NCI-H524 treated with DMSO at 0.1 percent for 48 hours (cell line): ENCODE measurements around the gene SEMA5A.

Experiments used
- DNase-seq: peaks from one replicate; lab custom pipeline; 2025; lab: John Stamatoyannopoulos, UW

The SEMA5A gene

GRCh38 chr5:9166202-9167112 is 379.4 kb downstream of the SEMA5A start:
- DNase-seq = no peak

GRCh38 chr5:9165546-9165945 is 380.3 kb downstream of the SEMA5A start:
- DNase-seq = no peak

GRCh38 chr5:9160747-9161146 is 385.1 kb downstream of the SEMA5A start:
- DNase-seq = no peak

GRCh38 chr5:9157811-9158210 is 388.1 kb downstream of the SEMA5A start:
- no peak for DNase-seq

GRCh38 chr5:9157020-9157419 is 388.9 kb downstream of the SEMA5A start:
- no peak for DNase-seq

- peak; percentile 7 for DNase-seq
These were observed 389.6 kb downstream of the SEMA5A start for GRCh38 chr5:9156282-9156681.

GRCh38 chr5:9151684-9152427 is 394.0 kb downstream of the SEMA5A start:
- no peak for DNase-seq

- no peak for DNase-seq
These were observed 395.9 kb downstream of the SEMA5A start for GRCh38 chr5:9149988-9150387.

- DNase-seq = no peak
These were observed 397.6 kb downstream of the SEMA5A start for GRCh38 chr5:9148242-9148641.

- DNase-seq = no peak
These were observed 405.2 kb downstream of the SEMA5A start for GRCh38 chr5:9140711-9141110.

GRCh38 chr5:9140202-9140601 is 405.7 kb downstream of the SEMA5A start:
- DNase-seq = peak; percentile 60

- DNase-seq = no peak
These were observed 406.5 kb downstream of the SEMA5A start for GRCh38 chr5:9139344-9139743.

- no peak for DNase-seq
These were observed 417.7 kb downstream of the SEMA5A start for GRCh38 chr5:9128136-9128535.

- DNase-seq = no peak
These were observed 419.4 kb downstream of the SEMA5A start for GRCh38 chr5:9126490-9126889.

- no peak for DNase-seq
These were observed 420.0 kb downstream of the SEMA5A start for GRCh38 chr5:9125852-9126251.

GRCh38 chr5:9124838-9125237 is 421.0 kb downstream of the SEMA5A start:
- no peak for DNase-seq

- no peak for DNase-seq
These were observed 421.8 kb downstream of the SEMA5A start for GRCh38 chr5:9124071-9124470.

- DNase-seq = no peak
These were observed 423.3 kb downstream of the SEMA5A start for GRCh38 chr5:9122528-9122927.

- DNase-seq = no peak
These were observed 424.3 kb downstream of the SEMA5A start for GRCh38 chr5:9121597-9121996.

- no peak for DNase-seq
These were observed 427.0 kb downstream of the SEMA5A start for GRCh38 chr5:9118852-9119251.

- no peak for DNase-seq
These were observed 430.8 kb downstream of the SEMA5A start for GRCh38 chr5:9115093-9115492.

- no peak for DNase-seq
These were observed 433.2 kb downstream of the SEMA5A start for GRCh38 chr5:9112520-9113291.
